IMR-90 (cell line): Measurements from ENCODE around the gene B3GNT5. TPM values are rescaled to one million over a fixed set of nuclear protein-coding genes. Genes with fewer than 3 reads are reported as not detected.
A peak's percentile ranks its signal among the peaks of the same experiment; 100 is the strongest.

ENCODE experiments used
- ATAC-seq: fragments of 200-7000 bp; cut with Tn5 transposase; 2 replicates; pipeline ENCODE4 v1.9.1; 2020; ENCODE audit warnings: low read depth, mild to moderate bottlenecking, moderate library complexity
- BruUV-seq: library from RNA; stranded (reverse); fragments of 400-500 nt; replicated peaks from 2 replicates; lab custom pipeline; 2021; lab: Mats Ljungman, UMichigan
- CTCF ChIA-PET: fragments of 300-600 bp; formaldehyde crosslinking; extraction: SDS; loops from one replicate; lab custom pipeline; 2021; ENCODE audit warnings: antibody characterized with exemption; lab: Yijun Ruan, JAX
- POLR2A ChIA-PET: fragments of 300-600 bp; sonication (Branson Sonifier 250); formaldehyde crosslinking; loops from one replicate; lab custom pipeline; 2022; ENCODE audit warnings: antibody characterized with exemption; ENCODE audit not compliant: unreplicated experiment; lab: Charles Lee
- DNase-seq: peaks from one replicate; pipeline ENCODE4 v3.0.0; 2013
- H2AFZ ChIP-seq: replicated peaks from 2 replicates; pipeline ENCODE3; 2013; ENCODE audit warnings: low read length, mild to moderate bottlenecking; ENCODE audit not compliant: poor library complexity
- H2AK5ac ChIP-seq: 2 replicates; pipeline ENCODE4 v1.6.1; 2013; ENCODE audit warnings: low read depth, low read length, inconsistent platforms
- H2AK9ac ChIP-seq: replicated peaks from 2 replicates; pipeline ENCODE3; 2013; ENCODE audit warnings: mild to moderate bottlenecking, low read depth, low read length, moderate library complexity; ENCODE audit not compliant: poor library complexity
- H2BK120ac ChIP-seq: 2 replicates; pipeline ENCODE4 v1.6.1; 2013; ENCODE audit warnings: low read depth, low read length, inconsistent platforms
- H2BK15ac ChIP-seq: 3 replicates; pipeline ENCODE4 v1.6.1; 2013; ENCODE audit warnings: low read depth, low read length, inconsistent platforms
- H2BK20ac ChIP-seq: 2 replicates; pipeline ENCODE4 v1.6.1; 2013; ENCODE audit warnings: low read depth, mild to moderate bottlenecking, inconsistent platforms, low read length, moderate library complexity
- H2BK5ac ChIP-seq: 2 replicates; pipeline ENCODE4 v1.6.1; 2013; ENCODE audit warnings: mild to moderate bottlenecking, low read depth, low read length, inconsistent platforms; ENCODE audit not compliant: poor library complexity, severe bottlenecking
- H3K14ac ChIP-seq: replicated peaks from 2 replicates; pipeline ENCODE4 v1.6.1; 2013; ENCODE audit warnings: low read depth, low read length, inconsistent platforms
- H3K18ac ChIP-seq: 2 replicates; pipeline ENCODE4 v1.6.1; 2013; ENCODE audit warnings: low read depth, low read length, control low read depth
- H3K23ac ChIP-seq: 2 replicates; pipeline ENCODE4 v1.6.1; 2013; ENCODE audit warnings: low read depth, low read length, inconsistent platforms
- H3K27ac ChIP-seq: 2 replicates; pipeline ENCODE4 v1.5.1; 2013; ENCODE audit warnings: mild to moderate bottlenecking, control low read depth, low read length; ENCODE audit not compliant: insufficient read depth
- H3K27me3 ChIP-seq: 2 replicates; pipeline ENCODE4 v1.6.1; 2013; ENCODE audit warnings: low read length; ENCODE audit not compliant: control insufficient read depth, insufficient read depth
- H3K36me3 ChIP-seq: 2 replicates; pipeline ENCODE4 v1.6.1; 2013; ENCODE audit warnings: low read length, mixed read lengths; ENCODE audit not compliant: control insufficient read depth, insufficient read depth
- H3K4ac ChIP-seq: 2 replicates; pipeline ENCODE4 v1.6.1; 2013; ENCODE audit warnings: low read depth, low read length, inconsistent platforms
- H3K4me1 ChIP-seq: 2 replicates; pipeline ENCODE4 v1.6.1; 2013; ENCODE audit warnings: low read length, mixed read lengths; ENCODE audit not compliant: control insufficient read depth, insufficient read depth
- H3K4me2 ChIP-seq: 2 replicates; pipeline ENCODE4 v1.6.1; 2013; ENCODE audit warnings: low read depth, mild to moderate bottlenecking, control low read depth, low read length, moderate library complexity
- H3K4me3 ChIP-seq: 2 replicates; pipeline ENCODE4 v1.5.1; 2013; ENCODE audit warnings: low read depth, mild to moderate bottlenecking, control low read depth, low read length, moderate library complexity; ENCODE audit not compliant: insufficient read depth
- H3K56ac ChIP-seq: 2 replicates; pipeline ENCODE4 v1.6.1; 2013; ENCODE audit warnings: low read length, inconsistent platforms; ENCODE audit not compliant: insufficient read depth; ENCODE audit errors: extremely low read depth
- H3K79me1 ChIP-seq, 2 experiments: 2 replicates each; pipeline ENCODE4 v1.6.1; 2013; ENCODE audit warnings: low read length in 2 of 2, inconsistent platforms in 1 of 2, low read depth in 1 of 2
- H3K9ac ChIP-seq: 2 replicates; pipeline ENCODE4 v1.6.1; 2013; ENCODE audit warnings: low read depth, low read length, control low read depth
- H3K9me1 ChIP-seq: 2 replicates; pipeline ENCODE4 v1.6.1; 2013; ENCODE audit warnings: low read length, inconsistent platforms; ENCODE audit not compliant: insufficient read depth
- H3K9me3 ChIP-seq: 2 replicates; pipeline ENCODE4 v1.6.1; 2013; ENCODE audit warnings: low read length; ENCODE audit not compliant: control insufficient read depth, insufficient read depth
- H4K20me1 ChIP-seq: 2 replicates; pipeline ENCODE4 v1.6.1; 2013; ENCODE audit warnings: low read length, inconsistent platforms; ENCODE audit not compliant: insufficient read depth
- H4K5ac ChIP-seq: 2 replicates; pipeline ENCODE4 v1.6.1; 2013; ENCODE audit warnings: mild to moderate bottlenecking, low read depth, low read length, control low read depth
- H4K8ac ChIP-seq, 2 experiments: 2 replicates each; pipeline ENCODE4 v1.6.1; 2013; ENCODE audit warnings: low read depth in 2 of 2, low read length in 2 of 2, control low read depth in 1 of 2, inconsistent platforms in 1 of 2
- H4K91ac ChIP-seq: 2 replicates; pipeline ENCODE4 v1.6.1; 2013; ENCODE audit warnings: low read depth, low read length, inconsistent platforms; ENCODE audit not compliant: insufficient read depth
- CEBPB ChIP-seq: IDR thresholded peaks from 2 replicates; pipeline ENCODE4 v1.6.1; 2012; ENCODE audit warnings: low read depth, low read length, improper control_type of control experiment
- CHD1 ChIP-seq: IDR thresholded peaks from 2 replicates; pipeline ENCODE4 v1.6.1; 2012; ENCODE audit warnings: low read depth, low read length, improper control_type of control experiment
- MAFK ChIP-seq: IDR thresholded peaks from 2 replicates; pipeline ENCODE4 v1.6.1; 2012; ENCODE audit warnings: low read depth, low read length, improper control_type of control experiment
- MAZ ChIP-seq: IDR thresholded peaks from 2 replicates; pipeline ENCODE4 v1.6.1; 2012; ENCODE audit warnings: low read depth, mild to moderate bottlenecking, low read length, improper control_type of control experiment, moderate library complexity, borderline replicate concordance
- MXI1 ChIP-seq: IDR thresholded peaks from 2 replicates; pipeline ENCODE4 v1.6.1; 2012; ENCODE audit warnings: low read depth, mild to moderate bottlenecking, low read length, moderate library complexity, borderline replicate concordance
- POLR2A ChIP-seq: IDR thresholded peaks from 2 replicates; pipeline ENCODE4 v1.6.1; 2012; ENCODE audit warnings: mild to moderate bottlenecking, low read depth, low read length
- RCOR1 ChIP-seq: IDR thresholded peaks from 2 replicates; pipeline ENCODE4 v1.6.1; 2012; ENCODE audit warnings: mild to moderate bottlenecking, low read length, improper control_type of control experiment; ENCODE audit not compliant: insufficient replicate concordance
- SMC3 ChIP-seq: fragments of 150-350 bp; IDR thresholded peaks from 2 replicates; pipeline ENCODE4 v1.6.1; 2016; ENCODE audit warnings: low read depth, mild to moderate bottlenecking, antibody characterized with exemption, low read length, moderate library complexity
- WGBS, 2 experiments: methylation state at CpG; one replicate each; pipeline versions ENCODE4 v1.1.5 to v1.1.7; 2013; ENCODE audit warnings: missing lambda C conversion rate in 2 of 2; ENCODE audit not compliant: insufficient read length in 1 of 2; ENCODE audit errors: extremely low coverage in 2 of 2; 5-methylcytosine and 5-hydroxymethylcytosine counted together
- dilution Hi-C: fragments of 300-500 bp; cut with HindIII; formaldehyde crosslinking; loops from one replicate; pipeline ENCODE4 v1.14.3; 2018; ENCODE audit warnings: low sequenced_read_pairs; ENCODE audit not compliant: unreplicated experiment
- in situ Hi-C: fragments of 300-500 bp; cut with MboI; formaldehyde crosslinking; loops from 3 replicates; pipeline ENCODE4 v1.14.3; 2019; ENCODE audit warnings: low sequenced_read_pairs, inconsistent platforms, mixed read lengths
- intact Hi-C: fragments of 100-400 bp; cut with micrococcal nuclease; formaldehyde crosslinking; loops from 2 replicates; pipeline ENCODE4 v1.10.0; 2022
- polyA plus RNA-seq, 3 experiments: library from polyadenylated mRNA; depleted of rRNA; stranded (reverse); fragments of >200 nt; gene quantifications; 2 replicates each; pipeline ENCODE4 v1.2.3, GENCODE V29; 2012; ENCODE audit warnings: low replicate concordance in 1 of 3
- total RNA-seq: library from RNA; depleted of rRNA; stranded (reverse); fragments of >200 nt; gene quantifications from 2 replicates; pipeline ENCODE4 v1.2.3, GENCODE V29; 2012

Gene B3GNT5
- total and polyA plus RNA-seq, 2 of the 4 experiments (the other 2 are of a cell fraction): 1.6 to 3.4 TPM

GRCh38 chr3:183300996-183301562 lies 48.0 kb downstream of the B3GNT5 start:
- ATAC-seq: peak; percentile 76
- TF ChIP-seq MAFK (no peak), SMC3 (no peak), MAZ (peak; percentile 57; the same call in 1 of the 2 replicates), RCOR1 (no peak), POLR2A (no peak), CEBPB (no peak), CHD1 (no peak), MXI1 (no peak)
- Histone ChIP-seq H3K9ac (no peak overlapping the region), H3K4me1 (peaks cover 15% of the 10 kb centered on the region), H3K36me3 (no peaks in the 10 kb centered on the region), H3K18ac (peak overlapping the region; percentile 29; the same call in 1 of the 2 replicates), H3K4ac (no peak overlapping the region), H2BK20ac (no peak overlapping the region), H4K20me1 (no peaks in the 10 kb centered on the region), H3K4me3 (no peak overlapping the region), H2BK5ac (no peak overlapping the region), H3K9me1 (no peaks in the 10 kb centered on the region), H3K4me2 (peak overlapping the region; percentile 14; the same call in 1 of the 2 replicates), H4K5ac (no peak overlapping the region), H3K27ac (no peak overlapping the region), H3K56ac (no peak overlapping the region), H3K79me1 (no peaks in the 10 kb centered on the region), H3K23ac (no peak overlapping the region), H3K9me3 (no peaks in the 10 kb centered on the region), H2AFZ (no peak overlapping the region), H3K14ac (no peak overlapping the region), H4K91ac (no peak overlapping the region; the same call in 1 of the 2 replicates), H2AK9ac (no peak overlapping the region), H2BK15ac (no peak overlapping the region), H2AK5ac (no peak overlapping the region), H4K8ac (no peak overlapping the region), H2BK120ac (no peak overlapping the region), H3K27me3 (peaks cover 7% of the 10 kb centered on the region; the same call in 1 of the 2 replicates)
- in situ Hi-C loops (no loop called here), dilution Hi-C loops (no loop called here), intact Hi-C loops (no loop called here)
- WGBS, 2 experiments: 33% methylated on average over 1 of the region's 6 CpGs; no CpG with 5 or more reads in 1 of the 2 experiments
- ChIA-PET POLR2A (no interaction called here), CTCF (no interaction called here)
- DNase-seq: peak; percentile 70
- no TSS peak for BruUV-seq
